Liver (tissue), 9 donors: ENCODE measurements around the gene SCAP. TPM values are rescaled to one million over a fixed set of nuclear protein-coding genes. Genes with fewer than 3 reads are reported as not detected.

Experiments
- DNase-seq: peaks from one replicate; pipeline ENCODE4 v3.0.0-alpha.2; 2017; ENCODE audit warnings: low spot score
- H3K27ac ChIP-seq, 2 donors: one replicate each; pipeline ENCODE4 v1.7.0; 2013; ENCODE audit warnings: inconsistent platforms in 2 of 2, low read length in 2 of 2, control low read depth in 1 of 2, low read depth in 1 of 2, mild to moderate bottlenecking in 1 of 2
- H3K27me3 ChIP-seq, 4 donors: one replicate each; pipeline versions ENCODE4 v1.6.1 to v1.7.0; 2013; ENCODE audit warnings: low read length in 3 of 4, inconsistent platforms in 1 of 4, mild to moderate bottlenecking in 1 of 4, moderate library complexity in 1 of 4; ENCODE audit not compliant: control insufficient read depth in 4 of 4, insufficient read depth in 4 of 4
- H3K36me3 ChIP-seq, 4 donors: one replicate each; pipeline versions ENCODE4 v1.6.1 to v1.7.0; 2013; ENCODE audit warnings: low read length in 3 of 4, mild to moderate bottlenecking in 3 of 4, low read depth in 1 of 4, moderate library complexity in 1 of 4; ENCODE audit not compliant: control insufficient read depth in 4 of 4, insufficient read depth in 3 of 4
- H3K4me1 ChIP-seq, 4 donors: one replicate each; pipeline versions ENCODE4 v1.6.1 to v1.7.0; 2013; ENCODE audit warnings: low read length in 3 of 4, mild to moderate bottlenecking in 3 of 4, moderate library complexity in 1 of 4; ENCODE audit not compliant: control insufficient read depth in 4 of 4, insufficient read depth in 4 of 4
- H3K4me3 ChIP-seq, 3 donors: one replicate each; pipeline versions ENCODE4 v1.6.1 to v1.7.0; 2013; ENCODE audit warnings: low read length in 3 of 3, control low read depth in 1 of 3, low read depth in 1 of 3, mild to moderate bottlenecking in 1 of 3
- H3K9ac ChIP-seq, 2 donors: one replicate each; pipeline ENCODE4 v1.7.0; 2013; ENCODE audit warnings: low read length in 2 of 2, mild to moderate bottlenecking in 2 of 2, moderate library complexity in 2 of 2, control low read depth in 1 of 2, low read depth in 1 of 2
- H3K9me3 ChIP-seq, 4 donors: one replicate each; pipeline versions ENCODE4 v1.6.1 to v1.7.0; 2013; ENCODE audit warnings: low read length in 3 of 4; ENCODE audit not compliant: control insufficient read depth in 4 of 4
- ATF3 ChIP-seq: IDR thresholded peaks from 2 replicates; pipeline ENCODE4 v1.6.1; 2016; ENCODE audit warnings: antibody characterized with exemption
- CTCF ChIP-seq: fragments of 150-350 bp; IDR thresholded peaks from 2 replicates; pipeline ENCODE4 v1.5.1; 2017; ENCODE audit warnings: improper control_type of control experiment, low read depth, low read length; ENCODE audit not compliant: missing input control
- FOXA1 ChIP-seq: IDR thresholded peaks from 2 replicates; pipeline ENCODE4 v1.6.1; 2016; ENCODE audit warnings: antibody characterized with exemption
- FOXA2 ChIP-seq: IDR thresholded peaks from 2 replicates; pipeline ENCODE4 v1.6.1; 2016; ENCODE audit warnings: antibody characterized with exemption
- HNF4G ChIP-seq: IDR thresholded peaks from 2 replicates; pipeline ENCODE4 v1.6.1; 2016; ENCODE audit warnings: antibody characterized with exemption
- JUND ChIP-seq, 2 donors: IDR thresholded peaks; 2 replicates each; pipeline ENCODE4 v1.6.1; 2016; ENCODE audit warnings: antibody characterized with exemption in 2 of 2
- MAX ChIP-seq: IDR thresholded peaks from 2 replicates; pipeline ENCODE4 v1.6.1; 2016; ENCODE audit warnings: antibody characterized with exemption
- RAD21 ChIP-seq, 2 donors: IDR thresholded peaks; 2 replicates each; pipeline ENCODE4 v1.6.1; 2016; ENCODE audit warnings: antibody characterized with exemption in 2 of 2, mild to moderate bottlenecking in 2 of 2
- RXRA ChIP-seq, 2 donors: IDR thresholded peaks; 2 replicates each; pipeline ENCODE4 v1.6.1; 2017 to 2018; ENCODE audit warnings: antibody characterized with exemption in 2 of 2, mild to moderate bottlenecking in 1 of 2
- TAF1 ChIP-seq: conservative IDR thresholded peaks from 2 replicates; pipeline ENCODE4 v1.6.1; 2016; ENCODE audit warnings: antibody characterized with exemption, mild to moderate bottlenecking
- YY1 ChIP-seq: IDR thresholded peaks from 2 replicates; pipeline ENCODE4 v1.6.1; 2016; ENCODE audit warnings: antibody characterized with exemption, mild to moderate bottlenecking
- ZBTB33 ChIP-seq: IDR thresholded peaks from 2 replicates; pipeline ENCODE4 v1.6.1; 2016; ENCODE audit warnings: antibody characterized with exemption
- WGBS: extraction: QIAGEN DNeasy Blood & Tissue Kit; methylation state at CpG from one replicate; pipeline ENCODE4 v1.1.7; 2013; 5-methylcytosine and 5-hydroxymethylcytosine counted together
- polyA plus RNA-seq, 2 donors: library from polyadenylated mRNA; stranded (reverse) in 1 of 2; unstranded in 1 of 2; fragments of 200-250 nt in 1 of 2; fragments of >200 nt in 1 of 2; fragmentation: Nextera tagmentation in 1 of 2; extraction: Ambion mirVana in 1 of 2; gene quantifications; one replicate each; pipeline versions ENCODE4 v1.2.1 to v1.2.3, GENCODE V29; 2013 to 2015
- total RNA-seq, 2 donors: library from RNA; depleted of rRNA; stranded (reverse); fragments of >200 nt; gene quantifications; one replicate each; pipeline ENCODE4 v1.2.3, GENCODE V29; 2014
- donor health status: healthy.
- donor health status: healthy.
- donor health status: healthy.
- donor health status: healthy.
- donor health status: healthy.

Gene SCAP
- total and polyA plus RNA-seq, 4 donors = 25.9 to 84.8 (median 59.3) TPM

- TF ChIP-seq FOXA2 (no peak), RAD21 (IDR thresholded peaks at IDR 0.05) (no peak), ATF3 (no peak), ZBTB33 (no peak), HNF4G (no peak), TAF1 (no peak), RXRA (IDR thresholded peaks at IDR 0.05) (no peak), YY1 (no peak)
- DNase-seq = no peak
- H3K9me3 ChIP-seq = no peaks in the 10 kb centered on the region
- no peaks in the 10 kb centered on the region for H3K27me3 ChIP-seq
- H3K4me1 ChIP-seq = peaks cover 6 to 28% (median 14%) of the 10 kb centered on the region in 4 donors
- H3K27ac ChIP-seq = no peak overlapping the region
- no peaks in the 10 kb centered on the region for H3K36me3 ChIP-seq
- 90% methylated on average over 11 of the region's 11 CpGs for WGBS
- H3K9ac ChIP-seq = peak overlapping the region in 1 of 2 donors; percentile 30
- H3K4me3 ChIP-seq = peak overlapping the region in 1 of 3 donors; percentile 92
Measured at GRCh38 chr3:47476644-47477199, 981 bp upstream of the SCAP start.

GRCh38 chr3:47476330-47476626, 537 bp upstream of the SCAP start:
- H3K4me3 ChIP-seq = peak overlapping the region; percentile 33 to 92 (median 41)
- no peaks in the 10 kb centered on the region for H3K9me3 ChIP-seq
- peak overlapping the region; percentile 41 to 94 for H3K27ac ChIP-seq
- 63% methylated on average over 5 of the region's 5 CpGs for WGBS
- no peaks in the 10 kb centered on the region for H3K27me3 ChIP-seq
- peak overlapping the region in 1 of 2 donors; percentile 30 for H3K9ac ChIP-seq
- H3K4me1 ChIP-seq = peaks cover 6 to 28% (median 14%) of the 10 kb centered on the region in 4 donors
- TF ChIP-seq ZBTB33 (no peak), JUND (IDR thresholded peaks at IDR 0.05) (no peak), CTCF (no peak)
- no peak for DNase-seq
- no peaks in the 10 kb centered on the region for H3K36me3 ChIP-seq

- Histone ChIP-seq H3K27ac (peak overlapping the region; percentile 94 to 97), H3K4me1 (peaks cover 9 to 31% (median 15%) of the 10 kb centered on the region in 4 donors), H3K36me3 (peaks cover 0 to 1% (median 0%) of the 10 kb centered on the region in 4 donors), H3K27me3 (no peaks in the 10 kb centered on the region), H3K4me3 (peak overlapping the region; percentile 91 to 93 (median 92)), H3K9ac (peak overlapping the region; percentile 80 to 88), H3K9me3 (no peaks in the 10 kb centered on the region)
- DNase-seq = peak; percentile 45
- TF ChIP-seq MAX = no peak
- no peak for TF ChIP-seq TAF1
- no peak for TF ChIP-seq FOXA1
- TF ChIP-seq JUND (IDR thresholded peaks at IDR 0.05) = no peak
- TF ChIP-seq ATF3 = no peak
- WGBS = under 1% methylated on average over 24 of the region's 24 CpGs
Measured at GRCh38 chr3:47475029-47475569, 642 bp downstream of the SCAP start.
